Suprapubic skin (tissue), 4 donors: ENCODE measurements around the gene TXNL1.

Experiments used
- POLR2A ChIP-seq, 2 donors: fragments of 450-650 bp; IDR thresholded peaks; one replicate each; pipeline ENCODE4 v1.6.1; 2017; ENCODE audit warnings: antibody characterized with exemption in 2 of 2, mild to moderate bottlenecking in 2 of 2, moderate library complexity in 2 of 2
- POLR2AphosphoS5 ChIP-seq, 3 donors: sonication (generic); formaldehyde crosslinking; IDR thresholded peaks; one replicate each; pipeline ENCODE4 v1.6.1; 2017; ENCODE audit warnings: antibody characterized with exemption in 3 of 3
- TF ChIP-seq, protein P1 (sequence below), 2 donors: fragments of 200-600 bp in 1 of 2; fragments of 450-650 bp in 1 of 2; sonication (generic) in 1 of 2; IDR thresholded peaks; one replicate each; pipeline ENCODE4 v1.5.1; 2016 to 2019; ENCODE audit warnings: antibody characterized with exemption in 2 of 2, mild to moderate bottlenecking in 1 of 2, moderate library complexity in 1 of 2

DNA sequence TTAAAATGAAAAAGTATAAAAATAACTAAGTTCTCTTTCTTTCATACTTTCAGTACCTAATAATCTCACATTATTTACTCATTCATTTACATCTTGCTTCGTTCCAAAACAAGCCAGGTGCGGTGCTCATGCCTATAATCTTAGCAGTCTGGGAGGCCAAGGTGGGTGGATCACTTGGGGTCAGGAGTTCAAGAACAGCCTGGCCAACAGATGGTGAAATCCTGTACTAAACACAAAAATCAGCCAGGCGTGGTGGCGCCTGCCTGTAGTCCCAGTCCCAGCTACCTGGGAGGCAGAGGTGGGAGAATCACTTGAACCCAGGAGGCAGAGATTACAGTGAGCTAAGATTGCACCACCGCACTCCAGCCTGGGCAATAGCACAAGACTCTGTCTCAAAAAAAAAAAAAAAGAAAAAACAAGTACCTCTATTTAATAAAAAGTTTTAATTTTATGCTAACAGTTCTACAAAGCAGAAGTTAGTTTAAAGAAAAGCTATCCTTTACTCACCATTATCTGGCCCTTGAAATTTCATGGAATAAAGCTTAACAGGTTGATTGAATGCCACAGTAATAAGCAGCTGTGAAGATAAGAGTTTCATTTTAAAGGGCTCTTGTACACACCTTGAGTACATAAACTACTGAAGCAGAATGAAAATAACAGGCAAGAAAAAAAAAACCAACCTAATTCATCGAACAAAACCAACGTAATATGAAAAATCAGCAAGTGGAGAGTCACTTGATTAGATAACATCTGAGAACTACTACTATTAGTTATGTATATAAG, 22.5 kb downstream of the TXNL1 start:
- no peak for TF ChIP-seq POLR2AphosphoS5 (IDR thresholded peaks at IDR 0.05)
- no peak for TF ChIP-seq POLR2A (IDR thresholded peaks at IDR 0.05)
- TF ChIP-seq, protein P1, sequence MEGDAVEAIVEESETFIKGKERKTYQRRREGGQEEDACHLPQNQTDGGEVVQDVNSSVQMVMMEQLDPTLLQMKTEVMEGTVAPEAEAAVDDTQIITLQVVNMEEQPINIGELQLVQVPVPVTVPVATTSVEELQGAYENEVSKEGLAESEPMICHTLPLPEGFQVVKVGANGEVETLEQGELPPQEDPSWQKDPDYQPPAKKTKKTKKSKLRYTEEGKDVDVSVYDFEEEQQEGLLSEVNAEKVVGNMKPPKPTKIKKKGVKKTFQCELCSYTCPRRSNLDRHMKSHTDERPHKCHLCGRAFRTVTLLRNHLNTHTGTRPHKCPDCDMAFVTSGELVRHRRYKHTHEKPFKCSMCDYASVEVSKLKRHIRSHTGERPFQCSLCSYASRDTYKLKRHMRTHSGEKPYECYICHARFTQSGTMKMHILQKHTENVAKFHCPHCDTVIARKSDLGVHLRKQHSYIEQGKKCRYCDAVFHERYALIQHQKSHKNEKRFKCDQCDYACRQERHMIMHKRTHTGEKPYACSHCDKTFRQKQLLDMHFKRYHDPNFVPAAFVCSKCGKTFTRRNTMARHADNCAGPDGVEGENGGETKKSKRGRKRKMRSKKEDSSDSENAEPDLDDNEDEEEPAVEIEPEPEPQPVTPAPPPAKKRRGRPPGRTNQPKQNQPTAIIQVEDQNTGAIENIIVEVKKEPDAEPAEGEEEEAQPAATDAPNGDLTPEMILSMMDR (IDR thresholded peaks at IDR 0.05) = no peak
